HG02885 (cell line): ENCODE data around the gene CAMSAP3.
"Not testable (repeated sequence)": the region's sequence is repeated elsewhere in the genome, so short reads cannot be mapped to it uniquely, and the experiment has no call there.

Experiments
- ATAC-seq: cut with Tn5 transposase; IDR thresholded peaks from one replicate; pipeline ENCODE4 v1.9.1; 2021; ENCODE audit warnings: mild to moderate bottlenecking; ENCODE audit not compliant: unreplicated experiment, poor library complexity

Gene CAMSAP3

GRCh38 chr19:7629347-7630054 lies 33.8 kb downstream of the CAMSAP3 start, which contains the start of the genes PET100 and XAB2:
Gene PET100 (plus strand): TSS chr19:7629793. CDS start chr19:7629834, 41 bp downstream.
Gene XAB2 (minus strand): TSS chr19:7629545. CDS start chr19:7629527, 18 bp downstream.
- ATAC-seq: peak; percentile 91

GRCh38 chr19:7631577-7631976 lies 35.9 kb downstream of the CAMSAP3 start:
- ATAC-seq: no peak

- ATAC-seq: no peak
Measured at GRCh38 chr19:7632340-7633203, 36.9 kb downstream of the CAMSAP3 start.

DNA sequence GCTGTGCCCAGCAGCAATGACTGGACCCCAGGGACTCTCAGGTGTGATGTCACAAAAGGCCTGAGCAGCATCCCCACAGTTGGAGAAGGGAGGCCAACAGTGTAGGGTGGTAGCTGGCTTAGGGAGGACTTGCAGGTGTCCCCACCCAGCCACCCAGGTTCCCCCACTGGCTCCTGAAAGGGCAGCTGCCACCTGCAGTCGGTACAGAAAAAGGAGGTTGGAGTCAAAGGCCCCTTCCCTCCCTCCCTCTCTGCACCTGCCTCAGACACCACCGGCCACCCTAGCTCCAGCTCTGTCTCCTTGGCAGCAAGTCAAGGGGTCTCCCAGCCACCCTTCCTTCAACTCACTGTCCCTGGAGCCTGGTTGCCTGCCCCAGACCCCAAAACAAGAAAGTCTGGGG lies 38.0 kb downstream of the CAMSAP3 start, which contains the start of gene PCP2:
Gene PCP2 (minus strand): TSS at position 22 of the 400 bp plus-strand sequence. CDS start 262 bp downstream, outside the sequence.
- no peak for ATAC-seq

GRCh38 chr19:7635670-7636069 lies 40.0 kb downstream of the CAMSAP3 start:
- no peak for ATAC-seq

- ATAC-seq: no peak
Measured at GRCh38 chr19:7636317-7636690, 40.6 kb downstream of the CAMSAP3 start.

- ATAC-seq: peak; percentile 84
Measured at GRCh38 chr19:7636691-7637373, 41.2 kb downstream of the CAMSAP3 start, which contains the start of gene STXBP2. Gene STXBP2 (plus strand): TSS chr19:7637110. CDS start chr19:7637150, 40 bp downstream.

DNA sequence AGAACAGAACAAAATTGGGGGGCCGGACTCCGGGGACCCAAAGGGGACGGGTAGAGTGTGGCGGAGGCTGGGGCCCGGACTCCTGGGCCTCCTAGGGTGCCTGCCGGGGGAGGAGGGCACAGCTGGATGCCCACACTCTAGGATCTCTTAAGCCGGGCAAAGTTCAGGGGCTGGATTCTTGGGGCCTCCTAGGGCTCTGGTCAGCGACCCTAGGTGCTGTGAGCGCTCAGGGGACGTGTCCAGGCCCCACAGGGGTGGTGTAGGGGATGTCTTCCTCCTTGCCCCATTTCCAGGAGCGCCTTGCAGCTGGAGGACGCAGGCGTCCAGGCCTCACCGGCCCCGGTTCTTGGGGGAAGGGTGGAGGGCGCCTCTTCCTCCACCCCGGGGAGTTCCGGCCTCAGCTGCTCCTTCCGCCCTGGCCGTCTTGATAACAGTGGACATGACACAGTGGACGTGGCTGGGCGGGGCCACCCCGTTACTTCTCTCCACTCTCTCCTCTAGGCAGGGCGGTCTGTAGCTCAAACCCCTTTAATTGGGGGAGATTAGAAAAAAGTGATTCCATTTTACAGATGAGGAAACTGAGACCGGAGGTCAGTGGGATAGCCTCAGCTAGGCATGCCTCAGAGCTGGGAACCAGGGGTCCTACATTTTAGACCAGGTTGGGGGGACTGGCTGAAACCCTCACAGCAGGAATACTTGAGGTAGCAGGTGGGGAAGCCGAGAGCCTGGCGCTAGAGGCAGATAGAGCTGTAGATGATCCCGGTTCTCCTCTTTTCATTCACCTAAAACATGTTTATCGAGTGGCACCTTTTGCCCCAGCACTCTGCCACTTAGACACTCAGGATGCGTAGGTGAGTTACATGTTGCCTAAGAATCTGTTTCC lies 42.0 kb downstream of the CAMSAP3 start:
- peak; percentile 19 for ATAC-seq

DNA sequence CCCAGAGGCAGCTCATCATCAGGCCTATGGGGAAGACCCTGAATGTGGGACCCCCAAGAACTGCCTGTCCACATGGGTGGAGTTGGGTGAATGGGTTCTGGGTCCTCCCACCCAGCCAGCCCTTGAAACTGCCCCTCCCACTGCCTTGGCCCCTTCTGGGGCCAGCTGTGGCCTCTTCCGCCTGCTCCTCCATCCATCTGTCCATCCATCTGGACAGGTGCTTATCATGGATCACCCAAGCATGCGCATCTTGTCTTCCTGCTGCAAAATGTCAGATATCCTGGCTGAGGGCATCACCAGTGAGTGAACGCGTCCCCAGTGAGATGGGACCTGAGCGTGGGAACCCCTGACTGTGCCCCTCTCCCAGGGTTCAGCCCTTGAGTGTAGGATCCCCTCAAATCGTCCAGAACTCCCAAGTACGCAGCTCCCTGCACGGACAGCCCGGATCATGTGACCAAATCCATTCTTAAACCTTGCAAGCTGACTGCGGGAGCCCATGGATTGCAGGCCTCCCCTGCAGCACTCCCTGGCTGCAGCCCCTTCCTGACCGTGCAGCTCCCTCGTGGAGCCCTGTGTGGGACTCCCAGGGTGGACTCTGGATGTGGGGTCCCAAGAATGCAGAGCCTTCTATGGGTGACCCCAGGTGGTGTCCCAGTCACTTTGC lies 43.3 kb downstream of the CAMSAP3 start:
- no peak for ATAC-seq

DNA sequence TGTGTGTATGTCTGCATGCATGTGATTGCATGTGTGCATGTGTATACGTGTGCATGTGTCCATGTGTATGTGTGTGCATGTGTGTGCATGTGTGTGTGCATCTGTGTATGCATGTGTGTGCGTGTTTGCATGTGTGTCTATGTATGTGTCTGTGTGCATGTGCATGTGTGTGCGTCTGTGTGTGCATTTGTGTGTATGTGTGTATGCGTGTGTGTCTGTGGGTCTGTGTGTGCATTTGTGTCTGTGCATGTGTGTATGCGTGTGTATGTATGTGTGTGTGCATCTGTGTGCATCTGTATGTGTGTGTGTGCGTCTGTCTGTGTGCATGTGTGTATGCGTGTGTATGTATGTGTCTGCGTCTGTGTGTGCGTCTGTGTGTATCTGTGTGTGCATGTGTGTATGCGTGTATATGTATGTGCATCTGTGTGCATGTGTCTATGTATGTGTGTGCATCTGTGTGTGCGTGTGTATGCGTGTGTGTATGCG lies 44.2 kb downstream of the CAMSAP3 start:
- ATAC-seq: no peak

DNA sequence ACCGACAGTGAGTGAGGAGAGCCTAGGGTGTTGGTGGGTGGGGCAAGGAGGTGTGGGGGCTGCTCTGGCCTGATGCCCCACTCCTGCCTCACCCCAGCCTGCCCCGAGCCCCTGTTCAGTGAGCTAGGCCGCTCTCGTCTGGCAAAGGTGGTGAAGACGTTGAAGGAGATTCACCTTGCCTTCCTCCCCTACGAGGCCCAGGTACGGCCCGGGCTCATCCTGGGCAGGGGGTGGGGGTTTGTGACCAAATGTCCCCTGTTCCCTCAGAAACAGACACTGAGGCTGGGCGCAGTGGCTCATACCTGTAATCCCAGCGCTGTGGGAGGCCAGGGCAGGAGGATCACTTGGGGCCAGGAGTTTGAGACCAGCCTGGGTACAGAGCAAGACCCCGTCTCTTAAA lies 45.1 kb downstream of the CAMSAP3 start:
- no peak for ATAC-seq

DNA sequence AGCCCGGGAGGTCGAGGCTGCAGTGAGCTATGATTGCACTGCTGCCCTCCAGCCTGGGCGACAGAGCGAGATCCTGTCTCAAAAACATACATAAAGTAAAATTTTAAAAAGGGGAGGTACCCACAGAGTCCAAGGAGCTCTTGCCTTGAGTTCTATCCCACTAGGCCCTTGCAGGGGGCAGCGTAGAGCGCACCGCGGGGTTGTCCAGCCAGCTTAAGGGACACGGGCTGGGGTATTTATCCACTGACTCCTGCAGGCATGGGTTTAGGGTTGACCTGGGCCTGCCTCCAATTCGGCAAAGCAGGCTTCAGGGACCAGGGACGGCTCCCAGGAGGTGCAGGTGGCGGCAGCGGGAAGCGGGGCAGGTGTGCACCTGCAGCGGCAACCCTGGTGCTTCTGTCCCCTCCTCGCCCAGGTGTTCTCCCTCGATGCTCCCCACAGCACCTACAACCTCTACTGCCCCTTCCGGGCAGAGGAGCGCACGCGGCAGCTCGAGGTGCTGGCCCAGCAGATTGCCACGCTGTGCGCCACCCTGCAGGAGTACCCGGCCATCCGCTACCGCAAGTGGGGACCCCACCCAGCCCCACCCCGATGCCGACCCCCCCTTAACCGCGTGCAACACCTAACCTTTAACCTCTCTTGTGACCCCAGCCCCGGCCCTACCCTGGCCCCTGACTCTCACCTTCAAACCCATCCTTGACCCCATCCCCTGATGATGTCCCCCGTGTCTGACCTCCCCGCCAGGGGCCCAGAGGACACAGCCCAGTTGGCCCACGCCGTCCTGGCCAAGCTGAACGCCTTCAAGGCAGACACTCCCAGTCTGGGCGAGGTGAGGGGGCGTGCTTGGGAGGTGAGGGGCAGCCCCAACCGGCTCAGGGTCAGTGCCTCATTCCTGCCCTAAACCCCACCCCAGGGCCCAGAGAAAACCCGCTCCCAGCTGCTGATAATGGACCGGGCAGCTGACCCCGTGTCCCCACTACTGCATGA lies 45.9 kb downstream of the CAMSAP3 start:
- ATAC-seq: no peak

GRCh38 chr19:7642295-7643030 lies 46.8 kb downstream of the CAMSAP3 start:
- ATAC-seq: no peak

DNA sequence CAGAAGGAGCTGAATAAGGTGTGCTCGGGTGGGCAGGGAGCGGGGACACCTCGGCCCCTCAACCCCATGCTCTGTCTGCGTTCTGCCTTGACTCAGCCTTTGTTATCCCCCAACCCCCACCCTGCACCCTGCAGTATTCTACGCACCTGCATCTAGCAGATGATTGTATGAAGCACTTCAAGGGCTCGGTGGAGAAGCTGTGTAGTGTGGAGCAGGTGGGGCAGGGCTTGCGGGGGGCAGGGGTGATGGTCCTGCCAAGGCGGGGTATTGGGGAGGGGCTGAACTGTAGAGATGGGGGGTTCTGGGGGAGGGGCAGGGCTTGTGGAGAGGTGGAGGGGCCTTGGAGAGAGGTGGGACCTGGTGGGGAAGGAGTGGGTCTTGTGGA lies 47.4 kb downstream of the CAMSAP3 start:
- no peak for ATAC-seq

DNA sequence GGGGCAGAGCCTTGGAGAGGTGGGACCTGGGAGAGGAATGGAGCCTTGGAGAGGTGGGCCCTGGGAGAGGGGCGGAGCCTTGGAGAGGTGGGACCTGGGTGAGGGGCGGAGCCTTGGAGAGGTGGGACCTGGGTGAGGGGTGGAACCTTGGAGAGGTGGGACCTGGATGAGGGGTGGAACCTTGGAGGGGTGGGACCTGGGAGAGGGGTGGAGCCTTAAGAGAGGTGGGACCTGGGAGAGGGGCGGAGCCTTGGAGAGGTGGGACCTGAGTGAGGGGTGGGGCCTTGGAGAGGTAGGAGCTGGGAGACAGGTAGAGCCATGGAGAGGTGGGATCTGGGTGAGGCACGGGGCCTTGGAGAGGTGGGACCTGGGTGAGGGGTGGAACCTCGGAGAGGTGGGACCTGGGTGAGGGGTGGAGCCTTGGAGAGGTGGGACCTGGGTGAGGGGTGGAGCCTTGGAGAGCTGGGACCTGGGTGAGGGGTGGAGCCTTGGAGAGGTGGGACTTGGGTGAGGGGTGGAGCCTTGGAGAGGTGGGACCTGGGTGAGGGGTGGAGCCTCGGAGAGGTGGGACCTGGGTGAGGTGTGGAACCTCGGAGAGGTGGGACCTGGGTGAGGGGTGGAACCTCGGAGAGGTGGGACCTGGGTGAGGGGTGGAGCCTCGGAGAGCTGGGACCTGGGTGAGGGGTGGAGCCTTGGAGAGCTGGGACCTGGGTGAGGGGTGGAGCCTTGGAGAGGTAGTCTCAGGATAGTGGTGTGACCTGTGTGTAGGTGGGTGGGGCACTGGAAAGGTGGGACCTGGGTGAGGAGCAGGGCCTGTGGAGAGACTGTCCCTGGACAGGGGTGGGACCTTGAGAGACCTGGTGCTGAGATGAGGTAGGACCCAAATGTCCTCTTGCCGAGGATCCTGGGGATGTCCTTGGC lies 48.2 kb downstream of the CAMSAP3 start:
- not testable (repeated sequence) for ATAC-seq

DNA sequence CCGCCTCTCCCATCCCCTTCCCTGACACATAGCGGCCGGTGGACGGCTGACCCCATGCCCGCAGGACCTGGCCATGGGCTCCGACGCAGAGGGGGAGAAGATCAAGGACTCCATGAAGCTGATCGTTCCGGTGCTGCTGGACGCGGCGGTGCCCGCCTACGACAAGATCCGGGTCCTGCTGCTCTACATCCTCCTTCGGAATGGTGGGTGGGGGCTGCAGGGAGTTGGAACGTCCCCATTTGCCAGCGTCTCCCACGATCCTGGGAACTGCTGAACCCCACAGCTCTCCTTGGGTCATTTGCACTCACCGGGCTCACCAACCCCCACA lies 48.9 kb downstream of the CAMSAP3 start:
- ATAC-seq: no peak
